SH-SY5Y (cell line): Measurements from ENCODE around the gene NSD2.

Experiments
- GATA2 ChIP-seq: IDR thresholded peaks from 2 replicates; pipeline ENCODE4 v1.6.1; 2011; ENCODE audit warnings: mild to moderate bottlenecking, low read depth, low read length
- GATA3 ChIP-seq: IDR thresholded peaks from 2 replicates; pipeline ENCODE4 v1.6.1; 2011; ENCODE audit warnings: low read depth, mild to moderate bottlenecking, low read length, moderate library complexity

GRCh38 chr4:1871471-1872021 lies 353 bp downstream of the NSD2 start:
- TF ChIP-seq GATA2 (no peak), GATA3 (no peak)
